Left ventricle myocardium inferior (tissue), 1 donor: ENCODE measurements around the gene RGS7. TPM values are rescaled to one million over a fixed set of nuclear protein-coding genes. Genes with fewer than 3 reads are reported as not detected.

ENCODE experiments used
- DNase-seq: peaks from one replicate; pipeline ENCODE4 v3.0.0-alpha.2; 2020
- H3K27ac ChIP-seq: fragments of 200-600 bp; replicated peaks from 2 replicates; pipeline ENCODE4 v1.8.0; 2021
- H3K27me3 ChIP-seq: fragments of 200-600 bp; 2 replicates; pipeline ENCODE4 v1.8.0; 2021; ENCODE audit warnings: low read depth
- H3K36me3 ChIP-seq: fragments of 200-600 bp; 2 replicates; pipeline ENCODE4 v1.8.0; 2021
- H3K4me1 ChIP-seq: fragments of 200-600 bp; 2 replicates; pipeline ENCODE4 v1.8.0; 2021
- H3K4me3 ChIP-seq: fragments of 200-600 bp; 2 replicates; pipeline ENCODE4 v1.8.0; 2021; ENCODE audit warnings: mild to moderate bottlenecking, moderate library complexity
- H3K9me3 ChIP-seq: fragments of 200-600 bp; replicated peaks from 2 replicates; pipeline ENCODE4 v1.8.0; 2021
- intact Hi-C: fragments of 100-400 bp; cut with micrococcal nuclease; formaldehyde crosslinking; loops from one replicate; pipeline ENCODE4 v1.11.0; 2022
- total RNA-seq: library from RNA; stranded (reverse); fragmentation: NEBNext Ultra II Directional; extraction: Animal tissue kit (Norgen Biotek cat#: 25700); gene quantifications from one replicate; pipeline ENCODE4 v1.2.1, GENCODE V29; 2021
- TF ChIP-seq, protein P1 (sequence below): fragments of 200-600 bp; IDR thresholded peaks from 2 replicates; pipeline ENCODE4 v1.8.0; 2021; ENCODE audit warnings: antibody characterized with exemption, mild to moderate bottlenecking, borderline replicate concordance
- donor health status: DM: no; HTN: yes; CAD: no; lungs with severe emphysema.

The RGS7 gene
- total RNA-seq, 1 donor from 2014 or later, result not detected

DNA sequence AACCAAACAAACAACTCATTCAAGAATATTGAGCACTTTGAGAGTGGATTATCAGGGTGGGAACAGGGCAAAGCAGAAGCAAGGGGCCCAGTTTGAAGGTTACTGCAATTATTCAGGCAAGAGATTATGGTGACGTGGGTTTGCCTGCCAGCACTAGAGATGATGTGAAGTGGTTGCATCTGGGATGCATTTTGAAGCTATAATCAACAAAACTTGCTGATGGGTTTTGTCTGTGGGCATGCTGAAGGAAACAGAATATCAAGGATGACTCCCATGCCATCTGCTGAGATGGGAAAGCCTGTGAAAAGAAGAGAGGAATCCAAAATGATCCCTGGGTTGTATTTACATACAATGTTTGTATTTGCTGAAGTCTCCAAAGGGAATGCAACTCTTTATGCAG lies 520.7 kb downstream of the RGS7 start:
- TF ChIP-seq, protein P1, sequence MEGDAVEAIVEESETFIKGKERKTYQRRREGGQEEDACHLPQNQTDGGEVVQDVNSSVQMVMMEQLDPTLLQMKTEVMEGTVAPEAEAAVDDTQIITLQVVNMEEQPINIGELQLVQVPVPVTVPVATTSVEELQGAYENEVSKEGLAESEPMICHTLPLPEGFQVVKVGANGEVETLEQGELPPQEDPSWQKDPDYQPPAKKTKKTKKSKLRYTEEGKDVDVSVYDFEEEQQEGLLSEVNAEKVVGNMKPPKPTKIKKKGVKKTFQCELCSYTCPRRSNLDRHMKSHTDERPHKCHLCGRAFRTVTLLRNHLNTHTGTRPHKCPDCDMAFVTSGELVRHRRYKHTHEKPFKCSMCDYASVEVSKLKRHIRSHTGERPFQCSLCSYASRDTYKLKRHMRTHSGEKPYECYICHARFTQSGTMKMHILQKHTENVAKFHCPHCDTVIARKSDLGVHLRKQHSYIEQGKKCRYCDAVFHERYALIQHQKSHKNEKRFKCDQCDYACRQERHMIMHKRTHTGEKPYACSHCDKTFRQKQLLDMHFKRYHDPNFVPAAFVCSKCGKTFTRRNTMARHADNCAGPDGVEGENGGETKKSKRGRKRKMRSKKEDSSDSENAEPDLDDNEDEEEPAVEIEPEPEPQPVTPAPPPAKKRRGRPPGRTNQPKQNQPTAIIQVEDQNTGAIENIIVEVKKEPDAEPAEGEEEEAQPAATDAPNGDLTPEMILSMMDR, result no peak
- intact Hi-C loops, result no loop called here
- no peaks in the 10 kb centered on the region for H3K36me3 ChIP-seq
- H3K27ac ChIP-seq, result no peak overlapping the region
- DNase-seq, result no peak
- no peaks in the 10 kb centered on the region for H3K4me1 ChIP-seq
- no peaks in the 10 kb centered on the region for H3K27me3 ChIP-seq
- H3K9me3 ChIP-seq, result peaks cover 15% of the 10 kb centered on the region
- H3K4me3 ChIP-seq, result no peak overlapping the region

DNA sequence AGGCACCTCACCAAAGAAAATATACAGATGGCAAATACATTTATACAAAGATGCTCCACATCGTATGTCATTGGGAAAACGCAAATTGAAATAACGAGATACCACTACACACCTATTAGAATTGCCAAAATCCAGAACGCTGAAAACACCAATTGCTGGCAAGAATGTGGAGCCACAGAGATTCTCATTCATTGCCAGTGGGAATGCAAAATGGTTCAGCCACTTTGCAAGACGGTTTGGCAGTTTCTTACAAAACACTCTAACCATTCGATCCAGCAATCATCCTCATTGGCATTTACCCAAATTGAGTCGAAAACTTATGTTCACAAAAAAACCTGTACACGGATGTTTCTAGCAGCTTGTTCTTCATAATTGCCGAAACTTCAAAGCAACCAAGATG lies 521.7 kb downstream of the RGS7 start:
- DNase-seq, result no peak
- H3K4me1 ChIP-seq, result no peaks in the 10 kb centered on the region
- peaks cover 15% of the 10 kb centered on the region for H3K9me3 ChIP-seq
- H3K27ac ChIP-seq, result no peak overlapping the region
- H3K4me3 ChIP-seq, result no peak overlapping the region
- intact Hi-C loops, result no loop called here
- no peaks in the 10 kb centered on the region for H3K27me3 ChIP-seq
- TF ChIP-seq, protein P1, result no peak
- no peaks in the 10 kb centered on the region for H3K36me3 ChIP-seq

DNA sequence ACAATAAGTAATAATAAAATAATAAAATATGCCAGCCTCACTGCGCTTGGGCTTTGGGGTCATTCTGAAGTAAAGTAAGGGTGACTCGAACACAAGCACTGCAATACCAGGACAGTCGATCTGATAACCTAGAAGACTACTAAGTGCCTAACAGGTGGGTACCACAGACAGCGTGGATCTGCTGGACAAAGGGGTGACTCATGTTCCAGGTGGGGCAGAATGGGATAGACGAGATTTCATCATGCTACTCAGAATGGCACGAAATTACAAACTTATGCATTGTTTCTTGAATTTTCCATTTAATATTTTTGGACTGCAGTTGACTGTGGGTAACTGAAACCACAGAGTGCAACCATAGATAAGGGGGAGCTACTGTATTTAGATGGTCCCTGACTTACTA lies 523.9 kb downstream of the RGS7 start:
- H3K4me3 ChIP-seq, result no peak overlapping the region
- TF ChIP-seq, protein P1, result no peak
- peaks cover 7% of the 10 kb centered on the region for H3K9me3 ChIP-seq
- no peaks in the 10 kb centered on the region for H3K36me3 ChIP-seq
- no peaks in the 10 kb centered on the region for H3K4me1 ChIP-seq
- H3K27me3 ChIP-seq, result no peaks in the 10 kb centered on the region
- no peak overlapping the region for H3K27ac ChIP-seq
- intact Hi-C loops, result no loop called here
- DNase-seq, result no peak

DNA sequence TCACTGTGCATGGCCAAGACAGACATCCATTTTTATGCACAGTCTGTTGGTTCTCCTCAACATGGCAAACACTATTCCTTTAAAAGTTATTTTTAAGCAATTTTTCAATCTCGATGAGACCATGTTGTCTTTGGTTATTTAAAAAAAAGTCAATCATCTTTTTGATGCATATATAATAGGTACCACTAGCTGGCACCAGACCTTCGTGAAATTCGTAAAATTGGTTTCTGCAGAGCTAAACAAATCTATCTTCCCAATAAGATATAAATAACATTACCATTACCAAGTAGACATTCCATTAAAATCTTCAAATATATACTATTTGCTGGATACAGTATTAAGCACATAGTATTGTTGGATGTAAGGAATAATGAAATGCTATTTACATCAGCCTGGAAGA lies 525.1 kb downstream of the RGS7 start:
- Histone ChIP-seq H3K4me1 (no peaks in the 10 kb centered on the region), H3K9me3 (peaks cover 4% of the 10 kb centered on the region), H3K27me3 (no peaks in the 10 kb centered on the region), H3K4me3 (no peak overlapping the region), H3K36me3 (no peaks in the 10 kb centered on the region), H3K27ac (no peak overlapping the region)
- intact Hi-C loops, result no loop called here
- no peak for DNase-seq
- TF ChIP-seq, protein P1, result no peak

DNA sequence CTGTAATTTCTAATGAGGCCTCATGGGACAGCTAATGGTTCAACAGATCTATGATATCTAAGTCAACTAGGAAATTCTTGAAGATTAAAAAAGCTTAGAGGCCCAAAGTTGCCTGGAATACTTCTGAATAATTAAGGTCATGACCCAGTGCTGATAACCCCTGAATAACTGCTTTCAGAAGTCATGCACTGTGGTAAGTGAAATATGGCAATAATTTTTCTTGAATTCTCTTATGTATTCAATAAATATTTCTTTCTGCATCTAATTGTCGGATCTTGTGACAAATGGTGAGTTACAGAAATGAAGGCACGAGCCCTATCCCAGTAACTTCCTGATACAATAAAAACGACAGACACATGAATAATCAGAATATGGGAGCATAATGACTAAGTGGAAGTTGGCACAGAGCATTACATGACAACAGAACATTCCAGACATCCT lies 525.8 kb downstream of the RGS7 start:
- TF ChIP-seq, protein P1, result no peak
- Histone ChIP-seq H3K27me3 (no peaks in the 10 kb centered on the region), H3K4me1 (no peaks in the 10 kb centered on the region), H3K9me3 (peaks cover 4% of the 10 kb centered on the region), H3K4me3 (no peak overlapping the region), H3K27ac (no peak overlapping the region), H3K36me3 (no peaks in the 10 kb centered on the region)
- intact Hi-C loops, result no loop called here
- no peak for DNase-seq

GRCh38 chr1:240829487-240829886 lies 527.5 kb downstream of the RGS7 start:
- no peaks in the 10 kb centered on the region for H3K36me3 ChIP-seq
- no peaks in the 10 kb centered on the region for H3K4me1 ChIP-seq
- TF ChIP-seq, protein P1, result no peak
- no peak overlapping the region for H3K4me3 ChIP-seq
- no peak overlapping the region for H3K27ac ChIP-seq
- DNase-seq, result no peak
- H3K27me3 ChIP-seq, result no peaks in the 10 kb centered on the region
- H3K9me3 ChIP-seq, result no peaks in the 10 kb centered on the region
- intact Hi-C loops, result no loop called here
